ENCODE data around the gene CIT.
"Not testable (repeated sequence)": the region's sequence is repeated elsewhere in the genome, so short reads cannot be mapped to it uniquely, and the experiment has no call there.

The CIT gene

GRCh38 chr12:119876761-119877638 lies at the start of gene CIT:
TSS of gene CIT (minus strand) at chr12:119877320. CDS start at chr12:119876168, 1,152 bp downstream.
- DNase-seq: peak; percentile 93

GRCh38 chr12:119925269-119925668 lies 48.1 kb upstream of the CIT start:
- no peak for DNase-seq

GRCh38 chr12:119920064-119920463 lies 42.9 kb upstream of the CIT start:
- no peak for DNase-seq

- no peak for DNase-seq
These were observed 38.9 kb upstream of the CIT start for GRCh38 chr12:119915894-119916510.

GRCh38 chr12:119914666-119915065 lies 37.5 kb upstream of the CIT start:
- DNase-seq: no peak

- no peak for DNase-seq
These were observed 36.6 kb upstream of the CIT start for GRCh38 chr12:119913536-119914330.

- no peak for DNase-seq
These were observed 34.1 kb upstream of the CIT start for GRCh38 chr12:119911182-119911581.

- DNase-seq: no peak
These were observed 33.5 kb upstream of the CIT start for GRCh38 chr12:119910586-119910985.

- DNase-seq: peak; percentile 57
These were observed 25.0 kb upstream of the CIT start for GRCh38 chr12:119902084-119902509.

GRCh38 chr12:119901670-119902069 lies 24.6 kb upstream of the CIT start:
- DNase-seq: no peak

GRCh38 chr12:119894916-119895315 lies 17.8 kb upstream of the CIT start:
- DNase-seq: no peak

GRCh38 chr12:119892611-119893010 lies 15.5 kb upstream of the CIT start:
- not testable (repeated sequence) for DNase-seq

- no peak for DNase-seq
These were observed 8.4 kb upstream of the CIT start for GRCh38 chr12:119885549-119885948.

GRCh38 chr12:119883791-119884190 lies 6.7 kb upstream of the CIT start:
- not testable (repeated sequence) for DNase-seq

- DNase-seq: no peak
These were observed 6.1 kb upstream of the CIT start for GRCh38 chr12:119883237-119883636.

- no peak for DNase-seq
These were observed 474 bp upstream of the CIT start for GRCh38 chr12:119877639-119877948.

- DNase-seq: no peak
These were observed 6.7 kb downstream of the CIT start for GRCh38 chr12:119870457-119870856.

- no peak for DNase-seq
These were observed 7.4 kb downstream of the CIT start for GRCh38 chr12:119869720-119870119.

- no peak for DNase-seq
These were observed 8.1 kb downstream of the CIT start for GRCh38 chr12:119868992-119869391.

- DNase-seq: no peak
These were observed 12.5 kb downstream of the CIT start for GRCh38 chr12:119864591-119864990.

GRCh38 chr12:119859241-119859640 lies 17.9 kb downstream of the CIT start:
- no peak for DNase-seq

- no peak for DNase-seq
These were observed 20.0 kb downstream of the CIT start for GRCh38 chr12:119857041-119857591.

GRCh38 chr12:119850330-119850729 lies 26.8 kb downstream of the CIT start:
- DNase-seq: no peak

Measured in DMS79 (cell line).